ENCODE measurements around the gene LSR.

DNA sequence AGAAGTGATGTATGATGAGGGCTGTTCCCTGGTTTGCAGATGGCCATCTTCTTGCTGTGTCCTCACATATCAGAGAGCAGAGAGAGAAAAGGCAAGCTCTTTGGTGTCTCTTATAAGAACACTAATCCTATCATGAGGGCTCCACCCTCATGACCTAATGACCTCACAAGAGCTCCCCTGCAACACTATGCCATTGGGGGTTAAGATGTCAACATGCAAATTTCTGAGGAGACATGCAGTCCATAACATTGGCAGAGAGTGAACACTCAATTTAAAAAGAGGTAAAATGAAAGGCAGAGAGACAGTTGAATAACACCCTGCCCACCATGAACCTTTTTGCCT, 31.2 kb upstream of the LSR start:
- no peak for TF ChIP-seq POLR2A (IDR thresholded peaks at IDR 0.05; ENCODE audit: low read depth, low read length)
- no peak for TF ChIP-seq POLR2AphosphoS5 (IDR thresholded peaks at IDR 0.05; ENCODE audit: low read depth, low read length)
- no peak for TF ChIP-seq PAX5 (IDR thresholded peaks at IDR 0.05; ENCODE audit: insufficient read depth, low read length, severe bottlenecking)
- no peak for TF ChIP-seq TAF1 (IDR thresholded peaks at IDR 0.05; ENCODE audit: low read depth, low read length)
- TF ChIP-seq SPI1 (IDR thresholded peaks at IDR 0.05; ENCODE audit: low read depth, low read length), result no peak

Measured in GM12891 (cell line).